HepG2 (cell line): ENCODE measurements around the gene SLC2A8. TPM values are rescaled to one million over a fixed set of nuclear protein-coding genes. Genes with fewer than 3 reads are reported as not detected.

Source experiments
- ATAC-seq: fragments of 200-7000 bp; cut with Tn5 transposase; 3 replicates; pipeline ENCODE4 v1.9.1; 2020; ENCODE audit warnings: mild to moderate bottlenecking, moderate library complexity
- BruUV-seq: library from RNA; stranded (reverse); fragments of 400-500 nt; replicated peaks from 2 replicates; lab custom pipeline; 2021; lab: Mats Ljungman, UMichigan
- CTCF ChIA-PET: fragments of 300-600 bp; formaldehyde crosslinking; extraction: SDS; loops from one replicate; lab custom pipeline; 2021; ENCODE audit warnings: low total read pairs, inconsistent platforms, low intra/inter-chr PET ratio; lab: Yijun Ruan, JAX
- POLR2A ChIA-PET: fragments of 350-600 bp; sonication (Branson Sonifier 250); formaldehyde crosslinking; loops from one replicate; lab custom pipeline; 2020; ENCODE audit warnings: antibody characterized with exemption, inconsistent platforms; lab: Yijun Ruan, JAX
- DNase-seq: peaks from one replicate; pipeline ENCODE4 v3.0.0-alpha.2; 2015; ENCODE audit warnings: low spot score
- FAIRE-seq: peaks from 3 replicates; lab custom pipeline; 2011; peaks lifted over from hg19 to GRCh38; lab: Jason Lieb, UNC
- H2AFZ ChIP-seq: one replicate; pipeline ENCODE4 v1.6.1; 2011; ENCODE audit warnings: low read length, inconsistent platforms
- H3K27ac ChIP-seq: fragments of 300-600 bp; 3 replicates; pipeline ENCODE4 v1.8.0; 2011; ENCODE audit warnings: mixed run types, mild to moderate bottlenecking, mixed read lengths, low read length, inconsistent platforms; ENCODE audit not compliant: insufficient read depth; ENCODE audit errors: extremely low read length
- H3K27me3 ChIP-seq, 2 experiments: fragments of 200-600 bp in 1 of 2; 2 replicates in 1 of 2; 3 replicates in 1 of 2; pipeline versions ENCODE4 v1.6.0 to v1.8.0; 2011; ENCODE audit warnings: low read length in 2 of 2, mild to moderate bottlenecking in 2 of 2, moderate library complexity in 2 of 2, inconsistent platforms in 1 of 2; ENCODE audit not compliant: insufficient read depth in 2 of 2, control insufficient read depth in 1 of 2
- H3K36me3 ChIP-seq, 2 experiments: fragments of 200-600 bp in 1 of 2; replicated peaks in 1 of 2; 2 replicates in 1 of 2; 3 replicates in 1 of 2; pipeline versions ENCODE4 v1.5.1 to v1.8.0; 2011; ENCODE audit warnings: low read length in 2 of 2, inconsistent platforms in 1 of 2; ENCODE audit not compliant: insufficient read depth in 2 of 2, control insufficient read depth in 1 of 2
- H3K4me1 ChIP-seq: 2 replicates; pipeline ENCODE4 v1.5.1; 2012; ENCODE audit warnings: low read length, inconsistent platforms; ENCODE audit not compliant: insufficient read depth
- H3K4me2 ChIP-seq: 2 replicates; pipeline ENCODE4 v1.6.0; 2011; ENCODE audit warnings: low read depth, low read length, inconsistent platforms
- H3K4me3 ChIP-seq, 3 experiments: fragments of 200-600 bp in 1 of 3; sonication (generic), shearing (Covaris generic) in 1 of 3; replicated peaks in 1 of 3; 2 replicates each; pipeline ENCODE4 v1.5.1; 2011 to 2016; ENCODE audit warnings: low read length in 3 of 3, inconsistent platforms in 2 of 3, low read depth in 2 of 3, mild to moderate bottlenecking in 2 of 3, control low read depth in 1 of 3, mixed read lengths in 1 of 3; ENCODE audit not compliant: insufficient read depth in 1 of 3
- H3K79me2 ChIP-seq: one replicate; pipeline ENCODE4 v1.6.1; 2011; ENCODE audit warnings: low read length, inconsistent platforms; ENCODE audit not compliant: insufficient read depth
- H3K9ac ChIP-seq: 2 replicates; pipeline ENCODE4 v1.6.0; 2011; ENCODE audit warnings: mild to moderate bottlenecking, low read depth, low read length, inconsistent platforms; ENCODE audit not compliant: insufficient read depth
- H3K9me3 ChIP-seq: 2 replicates; pipeline ENCODE4 v1.5.1; 2012; ENCODE audit warnings: mild to moderate bottlenecking, low read length
- H4K20me1 ChIP-seq: 2 replicates; pipeline ENCODE4 v1.6.0; 2011; ENCODE audit warnings: inconsistent platforms, mild to moderate bottlenecking, low read length, moderate library complexity; ENCODE audit not compliant: insufficient read depth
- CTCF ChIP-seq: sonication (generic); formaldehyde crosslinking; IDR thresholded peaks from 2 replicates; pipeline ENCODE4 v1.5.0; 2020; ENCODE audit warnings: mild to moderate bottlenecking, missing genetic modification reagents, moderate library complexity
- HDAC1 ChIP-seq: sonication (generic); formaldehyde crosslinking; IDR thresholded peaks from 2 replicates; pipeline ENCODE4 v1.5.1; 2020; ENCODE audit warnings: mild to moderate bottlenecking, missing genetic modification reagents
- MAFF ChIP-seq: IDR thresholded peaks from 2 replicates; pipeline ENCODE4 v1.6.1; 2011; ENCODE audit warnings: low read depth, low read length, improper control_type of control experiment
- MAFK ChIP-seq, 2 experiments: IDR thresholded peaks in 1 of 2; conservative IDR thresholded peaks in 1 of 2; 2 replicates each; pipeline ENCODE4 v1.6.1; 2011; ENCODE audit warnings: improper control_type of control experiment in 2 of 2, low read length in 2 of 2
- SAP130 ChIP-seq: IDR thresholded peaks from 2 replicates; pipeline ENCODE4 v1.6.1; 2016; ENCODE audit warnings: low read depth
- SNAPC5 ChIP-seq: sonication (generic); formaldehyde crosslinking; IDR thresholded peaks from 2 replicates; pipeline ENCODE4 v1.8.1; 2023; ENCODE audit warnings: mild to moderate bottlenecking, missing genetic modification reagents, borderline replicate concordance
- STAG1 ChIP-seq: sonication (generic); formaldehyde crosslinking; IDR thresholded peaks from 2 replicates; pipeline ENCODE4 v1.4.0; 2020; ENCODE audit warnings: missing genetic modification reagents
- TEAD2 ChIP-seq: sonication (generic); formaldehyde crosslinking; IDR thresholded peaks from 2 replicates; pipeline ENCODE4 v1.9.0; 2021; ENCODE audit warnings: missing genetic modification reagents
- WGBS: methylation state at CpG from one replicate; pipeline ENCODE4 v1.1.6; 2017; ENCODE audit warnings: low lambda C conversion rate; 5-methylcytosine and 5-hydroxymethylcytosine counted together
- in situ Hi-C: cut with HindIII; loops from 2 replicates; pipeline ENCODE4 v1.10.0; 2017; ENCODE audit warnings: low pct_unique_long_range_greater_than_20kb; ENCODE audit not compliant: extremely low pct_ligation_motif_present
- intact Hi-C: fragments of 100-400 bp; cut with micrococcal nuclease; formaldehyde crosslinking; loops from one replicate; pipeline ENCODE4 v1.10.0; 2022; ENCODE audit not compliant: unreplicated experiment
- polyA plus RNA-seq, 8 experiments: library from polyadenylated mRNA; depleted of rRNA in 3 of 8; stranded (reverse) in 7 of 8; unstranded in 1 of 8; fragments of >200 nt; fragmentation: Illumina TruSeq in 4 of 8; extraction: Trizol in 4 of 8; gene quantifications; 2 replicates each; pipeline versions ENCODE4 v1.2.1 to v1.2.3, GENCODE V29; 2011 to 2016; ENCODE audit warnings: low read depth in 4 of 8, missing spikeins in 1 of 8, mixed read lengths in 1 of 8; ENCODE audit not compliant: insufficient read depth in 1 of 8
- total RNA-seq, 5 experiments: library from RNA; depleted of rRNA; stranded (reverse); fragments of >200 nt; fragmentation: Illumina TruSeq; extraction: Trizol; gene quantifications; 2 replicates each; pipeline ENCODE4 v1.2.3, GENCODE V29; 2016; ENCODE audit warnings: low read depth in 1 of 5

The SLC2A8 gene
- total and polyA plus RNA-seq, 2 of the 13 experiments (the other 11 are each of a cell fraction or from before 2014, with no cell fraction given): 22.6 to 48.6 TPM

GRCh38 chr9:127347831-127348776, 48.9 kb upstream of the SLC2A8 start:
- Histone ChIP-seq H4K20me1 (no peaks in the 10 kb centered on the region), H3K36me3 (peaks cover 4 to 7% of the 10 kb centered on the region in 2 experiments; a peak in 3 of 5 replicates), H2AFZ (no peak overlapping the region), H3K4me3 (no peak overlapping the region), H3K9me3 (no peaks in the 10 kb centered on the region), H3K4me2 (no peak overlapping the region), H3K27ac (no peak overlapping the region)
- FAIRE-seq: no peak
- CTCF ChIA-PET: no interaction called here
- POLR2A ChIA-PET: no interaction called here
- peak; percentile 74 for ATAC-seq
- in situ Hi-C loops: loop anchor here (5.0 kb wide), 1 partner anchor 136 kb away; no protein-coding TSS in a partner anchor
- BruUV-seq: no TSS peak
- intact Hi-C loops: loop anchor here (2.0 to 10.0 kb wide), 2 partner anchors 47 to 133 kb away; partner anchors contain the start of gene SLC2A8
- peak; percentile 28 for DNase-seq
- TF ChIP-seq STAG1 (CRISPR knock-in tag) (peak; percentile 49), SAP130 (0 out of 2 replicates have a peak, but pooled peaks have one; percentile 24), CTCF (CRISPR knock-in tag) (peak; percentile 54), TEAD2 (no peak), MAFF (peak; percentile 99), SNAPC5 (no peak), HDAC1 (CRISPR knock-in tag) (no peak), MAFK (conservative IDR thresholded peaks at IDR 0.05 in 1 of 2, IDR thresholded peaks at IDR 0.05 in 1 of 2; ENCODE audit: low read length in 2 of 2) (peak; percentile 98 to 99)
- TF ChIP-seq, all 625 proteins: peak for 5
- H3K27me3 ChIP-seq: no peaks in the 10 kb centered on the region
- H3K4me1 ChIP-seq: no peaks in the 10 kb centered on the region
- H3K9ac ChIP-seq: no peak overlapping the region
- whole genome bisulfite sequencing: 87% methylated on average over 8 of the region's 8 CpGs
- H3K79me2 ChIP-seq: no peaks in the 10 kb centered on the region
